CD4-positive, alpha-beta T cell (primary cell): ENCODE results near the gene GABRP. TPM values are rescaled to one million over a fixed set of nuclear protein-coding genes. Genes with fewer than 3 reads are reported as not detected.

ENCODE experiments used
- ATAC-seq: fragments of 200-7000 bp; cut with Tn5 transposase; one replicate; pipeline ENCODE4 v1.10.0; 2022; ENCODE audit warnings: mild to moderate bottlenecking; ENCODE audit not compliant: poor library complexity
- CTCF ChIA-PET: fragments of 350-600 bp; sonication (Branson Sonifier 250); formaldehyde crosslinking; loops from one replicate; lab custom pipeline; 2021; ENCODE audit warnings: antibody characterized with exemption, inconsistent platforms; lab: Charles Lee
- POLR2A ChIA-PET: fragments of 350-600 bp; sonication (Branson Sonifier 250); formaldehyde crosslinking; loops from one replicate; lab custom pipeline; 2021; ENCODE audit warnings: antibody characterized with exemption, inconsistent platforms; lab: Charles Lee
- DNase-seq, 14 experiments: peaks; one replicate each; pipeline ENCODE4 v3.0.0-alpha.2; 2013 to 2020; ENCODE audit warnings: mixed read lengths in 2 of 14
- H3K27ac ChIP-seq, 2 donors: one replicate each; pipeline versions ENCODE4 v1.5.1 to v1.7.0; 2013; ENCODE audit warnings: low read length in 2 of 2, low read depth in 1 of 2, mild to moderate bottlenecking in 1 of 2
- H3K27me3 ChIP-seq, 2 experiments: 1 replicate in 1 of 2; 2 replicates in 1 of 2; pipeline versions ENCODE4 v1.6.1 to v1.7.0; 2013; ENCODE audit warnings: low read length in 2 of 2, control low read depth in 1 of 2, mild to moderate bottlenecking in 1 of 2, moderate library complexity in 1 of 2; ENCODE audit not compliant: insufficient read depth in 2 of 2, control insufficient read depth in 1 of 2
- H3K36me3 ChIP-seq: one replicate; pipeline ENCODE4 v1.6.1; 2013; ENCODE audit warnings: low read length, control low read depth; ENCODE audit not compliant: insufficient read depth
- H3K4me1 ChIP-seq: one replicate; pipeline ENCODE4 v1.6.1; 2013; ENCODE audit warnings: low read length, control low read depth; ENCODE audit not compliant: insufficient read depth
- H3K4me3 ChIP-seq: one replicate; pipeline ENCODE4 v1.5.1; 2013; ENCODE audit warnings: mild to moderate bottlenecking, low read length, moderate library complexity
- H3K9me3 ChIP-seq, 2 experiments: 1 replicate in 1 of 2; 2 replicates in 1 of 2; pipeline versions ENCODE4 v1.6.1 to v1.7.0; 2013; ENCODE audit warnings: low read length in 2 of 2, mild to moderate bottlenecking in 2 of 2, control low read depth in 1 of 2, moderate library complexity in 1 of 2; ENCODE audit not compliant: control insufficient read depth in 1 of 2, insufficient read depth in 1 of 2
- H3K27ac Mint-ChIP-seq: one replicate; pipeline ENCODE4 v1.8.0; 2020; ENCODE audit warnings: mixed read lengths
- H3K27me3 Mint-ChIP-seq: one replicate; pipeline ENCODE4 v1.8.0; 2021; ENCODE audit warnings: mixed read lengths
- H3K36me3 Mint-ChIP-seq: one replicate; pipeline ENCODE4 v1.8.0; 2021; ENCODE audit warnings: low read depth, mixed read lengths
- H3K4me1 Mint-ChIP-seq: one replicate; pipeline ENCODE4 v1.8.0; 2021; ENCODE audit warnings: low read depth, mixed read lengths
- H3K4me3 Mint-ChIP-seq: one replicate; pipeline ENCODE4 v1.8.0; 2020; ENCODE audit warnings: mild to moderate bottlenecking, mixed read lengths
- H3K9me3 Mint-ChIP-seq: one replicate; pipeline ENCODE4 v1.8.0; 2020; ENCODE audit warnings: mixed read lengths
- CTCF ChIP-seq: fragments of 200-600 bp; IDR thresholded peaks from one replicate; pipeline ENCODE4 v1.8.0; 2022; ENCODE audit warnings: antibody characterized with exemption, mild to moderate bottlenecking
- intact Hi-C, 2 experiments: fragments of 100-400 bp; cut with DNase I in 1 of 2; cut with micrococcal nuclease in 1 of 2; formaldehyde crosslinking; loops; one replicate each; pipeline versions ENCODE4 v1.15.1 to v1.9.0; 2023 to 2025; cut with DNase I, micrococcal nuclease
- polyA plus RNA-seq, 2 donors: library from polyadenylated mRNA; unstranded; fragments of 120-200 nt; gene quantifications; one replicate each; pipeline ENCODE4 v1.2.1, GENCODE V29; 2013
- total RNA-seq, 174 experiments: library from RNA in 2 of 174; stranded (reverse) in 2 of 174; gene quantifications; one replicate each; pipeline ENCODE4 v1.2.3 and lab custom pipeline; 2021 to 2026

The GABRP gene
- total RNA-seq: not detected
- polyA plus RNA-seq (2013, experiment 1 of 2): not detected
- not detected for polyA plus RNA-seq (2013, experiment 2 of 2)
- total RNA-seq (lab: John Stamatoyannopoulos, UW): 0 to 0.12 (median 0) reads per million in 172 experiments

DNA sequence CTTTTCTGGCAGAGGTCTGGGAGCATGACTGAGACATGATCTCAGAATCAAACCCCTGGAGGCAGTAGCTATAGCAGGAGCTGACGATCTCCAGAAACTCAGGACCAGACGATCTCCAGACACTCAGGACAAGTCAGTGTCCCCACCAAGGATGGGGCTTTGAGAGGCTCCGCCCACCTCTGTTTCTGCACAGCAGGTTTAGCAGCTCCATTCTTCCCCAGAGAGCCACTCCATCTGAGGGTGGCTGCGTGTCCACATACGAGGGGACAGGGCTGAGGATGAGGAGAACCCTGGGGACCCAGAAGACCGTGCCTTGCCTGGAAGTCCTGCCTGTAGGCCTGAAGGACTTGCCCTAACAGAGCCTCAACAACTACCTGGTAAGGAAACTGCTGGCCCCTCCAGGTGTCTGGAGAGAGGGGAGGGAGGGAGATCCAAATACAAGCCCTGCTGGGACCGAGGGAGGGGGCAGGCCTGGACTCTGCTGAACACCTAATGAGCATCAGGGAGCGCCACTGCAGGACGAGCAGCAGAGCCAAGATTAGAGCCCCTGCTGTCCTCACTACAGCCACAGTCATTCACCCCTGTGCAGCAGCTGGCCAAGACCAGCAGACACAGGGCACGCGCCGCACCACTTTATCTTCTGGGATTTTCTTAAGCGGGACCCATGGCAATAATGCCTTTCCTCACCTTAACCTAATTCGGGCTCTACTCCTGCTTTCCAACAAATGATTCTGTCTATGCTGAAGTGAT lies at the start of gene GABRP:
GABRP (plus strand) TSS at position 228 of the 750 bp plus-strand sequence. CDS start 4,891 bp downstream, outside the sequence.
- no peak for ATAC-seq
- Mint-ChIP-seq H3K27me3 (no peaks in the 10 kb centered on the region), H3K4me3 (no peak within 1 kb of the TSS), H3K27ac (no peak within 1 kb of the TSS), H3K4me1 (no peaks in the 10 kb centered on the region), H3K36me3 (no peaks in the 10 kb centered on the region), H3K9me3 (no peaks in the 10 kb centered on the region)
- Histone ChIP-seq H3K27me3 (peaks cover 2 to 6% of the 10 kb centered on the region in 2 experiments), H3K9me3 (no peaks in the 10 kb centered on the region), H3K4me1 (no peaks in the 10 kb centered on the region), H3K27ac (no peak within 1 kb of the TSS), H3K36me3 (no peaks in the 10 kb centered on the region), H3K4me3 (no peak within 1 kb of the TSS)
- CTCF ChIA-PET: no interaction called here
- intact Hi-C loops: no loop called here
- DNase-seq: no peak
- no peak for TF ChIP-seq CTCF
- POLR2A ChIA-PET: no interaction called here

GRCh38 chr5:170736966-170737365 lies 46.6 kb upstream of the GABRP start:
- DNase-seq: no peak
- Mint-ChIP-seq H3K36me3 (no peaks in the 10 kb centered on the region), H3K27me3 (peaks cover 9% of the 10 kb centered on the region), H3K4me1 (no peaks in the 10 kb centered on the region), H3K27ac (no peak overlapping the region), H3K9me3 (peaks cover 3% of the 10 kb centered on the region), H3K4me3 (no peak overlapping the region)
- Histone ChIP-seq H3K4me3 (no peak overlapping the region), H3K9me3 (no peaks in the 10 kb centered on the region), H3K36me3 (no peaks in the 10 kb centered on the region), H3K27ac (no peak overlapping the region), H3K27me3 (peaks cover 0 to 4% of the 10 kb centered on the region in 2 experiments), H3K4me1 (no peaks in the 10 kb centered on the region)
- ChIA-PET CTCF (no interaction called here), POLR2A (no interaction called here)
- intact Hi-C loops: no loop called here
- no peak for TF ChIP-seq CTCF
- ATAC-seq: no peak

GRCh38 chr5:170737591-170737990 lies 45.9 kb upstream of the GABRP start:
- H3K9me3 Mint-ChIP-seq: peaks cover 3% of the 10 kb centered on the region
- Histone ChIP-seq H3K4me3 (no peak overlapping the region), H3K27me3 (peaks cover 0 to 4% of the 10 kb centered on the region in 2 experiments), H3K36me3 (no peaks in the 10 kb centered on the region), H3K4me1 (no peaks in the 10 kb centered on the region), H3K27ac (no peak overlapping the region), H3K9me3 (no peaks in the 10 kb centered on the region)
- no peaks in the 10 kb centered on the region for H3K4me1 Mint-ChIP-seq
- no peaks in the 10 kb centered on the region for H3K36me3 Mint-ChIP-seq
- H3K27ac Mint-ChIP-seq: no peak overlapping the region
- no peak for ATAC-seq
- ChIA-PET CTCF (no interaction called here), POLR2A (no interaction called here)
- peaks cover 13% of the 10 kb centered on the region for H3K27me3 Mint-ChIP-seq
- intact Hi-C loops: no loop called here
- no peak overlapping the region for H3K4me3 Mint-ChIP-seq
- TF ChIP-seq CTCF: no peak
- no peak for DNase-seq
